ENCODE data around the gene ERRFI1.

- TF ChIP-seq POLR2A (IDR thresholded peaks at IDR 0.05; ENCODE audit: low read length) (no peak), GATA1 (IDR thresholded peaks at IDR 0.05; ENCODE audit: low read depth, low read length) (no peak)
Measured at GRCh38 chr1:8027748-8028570, 1.9 kb upstream of the ERRFI1 start.

All from erythroblast (primary cell).